A549 (cell line): Measurements from ENCODE around the gene TMEM52B. TPM values are rescaled to one million over a fixed set of nuclear protein-coding genes. Genes with fewer than 3 reads are reported as not detected.

Experiments
- ATAC-seq, 2 experiments: fragments of 200-7000 bp in 1 of 2; fragments of >200 bp in 1 of 2; cut with Nextera tagmentation in 1 of 2; cut with Tn5 transposase in 1 of 2; 3 replicates each; pipeline versions ENCODE4 v1.8.0 to v1.9.1; 2018 to 2020; ENCODE audit warnings: mild to moderate bottlenecking in 1 of 2, moderate library complexity in 1 of 2
- CTCF ChIA-PET: fragments of 300-600 bp; sonication (Branson Sonifier 250); formaldehyde crosslinking; extraction: SDS; loops from one replicate; lab custom pipeline; 2021; ENCODE audit warnings: antibody characterized with exemption, inconsistent platforms; lab: Yijun Ruan, JAX
- POLR2A ChIA-PET: fragments of 350-600 bp; formaldehyde crosslinking; extraction: SDS; loops from one replicate; lab custom pipeline; 2021; ENCODE audit warnings: antibody characterized with exemption, inconsistent platforms; lab: Yijun Ruan, JAX
- DNase-seq, 2 experiments: peaks; one replicate each; pipeline versions ENCODE4 v3.0.0 to v3.0.0-alpha.2; 2011 to 2016; ENCODE audit warnings: low read depth in 1 of 2, low spot score in 1 of 2
- FAIRE-seq: peaks from 2 replicates; lab custom pipeline; 2011; peaks lifted over from hg19 to GRCh38; lab: Jason Lieb, UNC
- H3K27ac ChIP-seq, 2 experiments: fragments of >200 bp; sonication (Bioruptor Twin); formaldehyde crosslinking; 3 replicates each; pipeline ENCODE4 v1.5.1; 2016 to 2017
- H3K4me1 ChIP-seq: fragments of >200 bp; sonication (Bioruptor Twin); formaldehyde crosslinking; 3 replicates; pipeline ENCODE4 v1.6.1; 2016
- H3K4me2 ChIP-seq: fragments of >200 bp; sonication (Bioruptor Twin); formaldehyde crosslinking; 3 replicates; pipeline ENCODE4 v1.6.1; 2016
- H3K4me3 ChIP-seq: fragments of >200 bp; sonication (Bioruptor Twin); formaldehyde crosslinking; 3 replicates; pipeline ENCODE4 v1.5.1; 2016
- H3K9me3 ChIP-seq: fragments of >200 bp; sonication (Bioruptor Twin); formaldehyde crosslinking; 3 replicates; pipeline ENCODE4 v1.6.1; 2016
- CBX8 ChIP-seq: fragments of 200-600 bp; sonication (generic); IDR thresholded peaks from 2 replicates; pipeline ENCODE4 v1.6.1; 2016
- CEBPB ChIP-seq, 2 experiments: fragments of >200 bp in 1 of 2; sonication (Bioruptor Twin) in 1 of 2; formaldehyde crosslinking in 1 of 2; IDR thresholded peaks; 2 replicates each; pipeline ENCODE4 v1.6.1; 2012 to 2016
- FOSL2 ChIP-seq, 2 experiments: fragments of 450-650 bp in 1 of 2; fragments of >200 bp in 1 of 2; sonication (Bioruptor Twin) in 1 of 2; formaldehyde crosslinking; IDR thresholded peaks; 2 replicates each; pipeline versions ENCODE4 v1.5.0 to v1.6.1; 2016 to 2020; ENCODE audit warnings: mild to moderate bottlenecking in 1 of 2, moderate library complexity in 1 of 2
- HEYL ChIP-seq: fragments of 250-450 bp; sonication (Bioruptor Pico); IDR thresholded peaks from 2 replicates; pipeline ENCODE4 v1.8.0; 2021; ENCODE audit warnings: mild to moderate bottlenecking, moderate library complexity
- HOXA7 ChIP-seq: fragments of 250-450 bp; sonication (Bioruptor Pico); IDR thresholded peaks from 2 replicates; pipeline ENCODE4 v1.5.0; 2020; ENCODE audit warnings: mild to moderate bottlenecking, moderate library complexity
- JUNB ChIP-seq: fragments of >200 bp; sonication (Bioruptor Twin); formaldehyde crosslinking; IDR thresholded peaks from 2 replicates; pipeline ENCODE4 v1.6.1; 2016
- NFE2L2 ChIP-seq: fragments of 150-350 bp; conservative IDR thresholded peaks from 2 replicates; pipeline ENCODE4 v1.6.1; 2014; ENCODE audit warnings: low read length
- RAD21 ChIP-seq, 2 experiments: fragments of >200 bp in 1 of 2; sonication (Bioruptor Twin) in 1 of 2; formaldehyde crosslinking in 1 of 2; IDR thresholded peaks in 1 of 2; conservative IDR thresholded peaks in 1 of 2; 2 replicates in 1 of 2; 3 replicates in 1 of 2; pipeline ENCODE4 v1.6.1; 2012 to 2018; ENCODE audit warnings: inconsistent platforms in 1 of 2
- SMC3 ChIP-seq: fragments of >200 bp; sonication (Bioruptor Twin); formaldehyde crosslinking; IDR thresholded peaks from 3 replicates; pipeline ENCODE4 v1.6.1; 2018; ENCODE audit warnings: inconsistent platforms
- TFCP2L1 ChIP-seq: fragments of 250-450 bp; sonication (Bioruptor Pico); IDR thresholded peaks from 2 replicates; pipeline ENCODE4 v1.5.0; 2021; ENCODE audit warnings: mild to moderate bottlenecking
- TP53 ChIP-seq: fragments of 250-450 bp; sonication (Bioruptor Pico); IDR thresholded peaks from 2 replicates; pipeline ENCODE4 v1.5.0; 2021; ENCODE audit warnings: mild to moderate bottlenecking, moderate library complexity
- ZFP36 ChIP-seq: fragments of 450-650 bp; IDR thresholded peaks from 2 replicates; pipeline ENCODE4 v1.6.1; 2014; ENCODE audit warnings: borderline replicate concordance; ENCODE audit not compliant: partially characterized antibody
- WGBS: methylation state at CpG from one replicate; pipeline ENCODE4 v1.1.6; 2017; ENCODE audit errors: missing lambda C conversion rate; 5-methylcytosine and 5-hydroxymethylcytosine counted together
- polyA plus RNA-seq, 4 experiments: library from polyadenylated mRNA; depleted of rRNA in 3 of 4; stranded (reverse); fragments of >200 nt; fragmentation: RNase III in 1 of 4; extraction: RNeasy Plus Mini Kit Qiagen cat#74134 plus additional on column Dnase treatment in 1 of 4; gene quantifications; 2 replicates in 3 of 4; 3 replicates in 1 of 4; pipeline ENCODE4 v1.2.3, GENCODE V29; 2011 to 2017
- TF ChIP-seq, protein P1 (sequence below): fragments of >200 bp; sonication (Bioruptor Twin); formaldehyde crosslinking; IDR thresholded peaks from 3 replicates; pipeline ENCODE4 v1.5.1; 2016
- TF ChIP-seq, protein P2 (sequence below): IDR thresholded peaks from 2 replicates; pipeline ENCODE4 v1.6.1; 2012
- TF ChIP-seq, protein P3 (sequence below): fragments of >200 bp; sonication (Bioruptor Twin); formaldehyde crosslinking; IDR thresholded peaks from 3 replicates; pipeline ENCODE4 v1.6.1; 2016

Gene TMEM52B
- polyA plus RNA-seq, 2 of the 4 experiments (the other 2 are of a cell fraction), result 0.08 to 0.39 TPM

DNA sequence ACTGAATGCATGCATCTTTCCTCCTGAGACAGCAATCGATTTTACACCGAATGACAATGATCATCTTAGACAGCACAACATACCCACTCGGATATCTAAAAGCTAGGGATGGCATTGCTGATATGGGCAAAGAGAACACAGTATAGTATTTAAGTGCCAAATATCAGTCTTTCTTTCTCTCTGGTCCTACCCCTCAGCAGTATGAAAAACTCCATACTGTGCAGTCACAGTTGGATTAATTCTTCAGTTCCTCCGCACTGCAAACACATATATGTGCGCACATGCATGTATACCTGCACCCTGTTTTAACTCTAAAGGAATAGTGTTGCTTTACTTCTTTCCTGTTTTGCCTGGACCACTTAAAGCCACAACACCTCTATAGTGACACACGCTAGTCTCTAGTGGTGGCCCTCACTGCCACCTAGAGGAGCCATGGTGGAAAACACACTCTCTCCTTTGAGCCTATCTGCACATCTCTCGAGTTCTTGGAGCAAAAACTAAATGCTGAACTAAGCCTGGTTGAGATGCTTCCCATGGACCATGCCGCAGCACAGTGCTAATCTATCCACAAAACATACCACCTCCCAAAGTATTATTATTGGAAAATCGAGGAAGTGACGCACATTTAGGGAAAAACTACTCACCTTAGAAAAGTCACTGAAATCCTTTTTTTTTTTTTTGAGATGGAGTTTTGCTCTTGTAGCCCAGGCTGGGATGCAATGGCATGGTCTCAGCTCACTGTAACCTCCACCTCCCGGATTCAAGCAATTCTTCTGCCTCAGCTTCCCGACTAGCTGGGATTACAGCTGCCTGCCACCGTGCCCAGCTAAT, 11.9 kb downstream of the TMEM52B start:
- ChIA-PET CTCF (interaction anchor here (0.6 to 8.3 kb wide), 20 partner anchors 9 to 440 kb away, joined by 3 to 89 read pairs (median 4); partner anchors contain the start of genes CLEC1B, GABARAPL1 and OLR1), POLR2A (no interaction called here)
- DNase-seq (peak; percentile 75 to 78), ATAC-seq (peak; percentile 99 to 100), FAIRE-seq (peak; percentile 87)
- WGBS, result 19% methylated on average over 13 of the region's 13 CpGs
- Histone ChIP-seq H3K4me3 (no peak overlapping the region), H3K4me1 (peaks cover 15% of the 10 kb centered on the region; the same call in 2 of the 3 replicates), H3K27ac (0 out of 6 replicates have a peak overlapping the region, but pooled peaks of 1 of the 2 experiments have one; percentile 12), H3K4me2 (0 out of 3 replicates have a peak overlapping the region, but pooled peaks have one; percentile 6), H3K9me3 (no peaks in the 10 kb centered on the region)
- no peak for TF ChIP-seq HEYL (CRISPR knock-in tag)
- peak; percentile 77 to 81 for TF ChIP-seq RAD21 (conservative IDR thresholded peaks at IDR 0.05 in 1 of 2, IDR thresholded peaks at IDR 0.05 in 1 of 2)
- peak; percentile 55; the same call in 2 of the 3 replicates for TF ChIP-seq SMC3
- TF ChIP-seq, protein P1, sequence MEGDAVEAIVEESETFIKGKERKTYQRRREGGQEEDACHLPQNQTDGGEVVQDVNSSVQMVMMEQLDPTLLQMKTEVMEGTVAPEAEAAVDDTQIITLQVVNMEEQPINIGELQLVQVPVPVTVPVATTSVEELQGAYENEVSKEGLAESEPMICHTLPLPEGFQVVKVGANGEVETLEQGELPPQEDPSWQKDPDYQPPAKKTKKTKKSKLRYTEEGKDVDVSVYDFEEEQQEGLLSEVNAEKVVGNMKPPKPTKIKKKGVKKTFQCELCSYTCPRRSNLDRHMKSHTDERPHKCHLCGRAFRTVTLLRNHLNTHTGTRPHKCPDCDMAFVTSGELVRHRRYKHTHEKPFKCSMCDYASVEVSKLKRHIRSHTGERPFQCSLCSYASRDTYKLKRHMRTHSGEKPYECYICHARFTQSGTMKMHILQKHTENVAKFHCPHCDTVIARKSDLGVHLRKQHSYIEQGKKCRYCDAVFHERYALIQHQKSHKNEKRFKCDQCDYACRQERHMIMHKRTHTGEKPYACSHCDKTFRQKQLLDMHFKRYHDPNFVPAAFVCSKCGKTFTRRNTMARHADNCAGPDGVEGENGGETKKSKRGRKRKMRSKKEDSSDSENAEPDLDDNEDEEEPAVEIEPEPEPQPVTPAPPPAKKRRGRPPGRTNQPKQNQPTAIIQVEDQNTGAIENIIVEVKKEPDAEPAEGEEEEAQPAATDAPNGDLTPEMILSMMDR, result peak; percentile 75
- no peak for TF ChIP-seq CEBPB (IDR thresholded peaks at IDR 0.05)
- no peak for TF ChIP-seq TFCP2L1 (CRISPR knock-in tag)

DNA sequence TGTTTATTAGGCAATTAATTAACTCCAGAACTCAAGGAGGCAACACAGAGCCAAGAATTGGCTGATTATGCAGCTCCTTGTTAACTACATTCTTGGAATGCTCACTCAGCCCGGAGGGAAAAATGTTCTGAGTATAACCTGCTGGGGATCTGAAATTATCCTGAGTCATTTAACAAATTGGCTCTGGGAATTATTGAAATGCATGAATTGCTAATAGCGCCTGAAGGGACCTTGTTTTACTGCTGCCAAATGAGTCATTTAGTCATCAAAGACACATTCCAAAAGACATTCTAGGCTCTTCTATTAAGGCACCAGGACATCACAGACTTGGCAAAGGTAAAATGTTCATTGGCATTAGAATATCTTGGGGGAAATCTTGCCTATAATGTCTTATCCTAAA, 13.0 kb downstream of the TMEM52B start:
- WGBS, result 9% methylated on average over 2 of the region's 2 CpGs
- POLR2A ChIA-PET, result no interaction called here
- Histone ChIP-seq H3K4me1 (peaks cover 15% of the 10 kb centered on the region; the same call in 2 of the 3 replicates), H3K4me3 (no peak overlapping the region), H3K4me2 (no peak overlapping the region), H3K9me3 (no peaks in the 10 kb centered on the region), H3K27ac (no peak overlapping the region)
- TF ChIP-seq ZFP36 (no peak), CBX8 (no peak), JUNB (0 out of 2 replicates have a peak, but pooled peaks have one; percentile 31), FOSL2 (IDR thresholded peaks at IDR 0.05) (no peak), FOSL2 (CRISPR knock-in tag; IDR thresholded peaks at IDR 0.05) (peak; percentile 58)
- no peak for DNase-seq
- no peak for ATAC-seq
- CTCF ChIA-PET, result interaction anchor here (0.9 to 8.3 kb wide), 6 partner anchors 16 to 52 kb away, joined by 3 to 89 read pairs (median 5); no protein-coding TSS in a partner anchor
- no peak for FAIRE-seq

DNA sequence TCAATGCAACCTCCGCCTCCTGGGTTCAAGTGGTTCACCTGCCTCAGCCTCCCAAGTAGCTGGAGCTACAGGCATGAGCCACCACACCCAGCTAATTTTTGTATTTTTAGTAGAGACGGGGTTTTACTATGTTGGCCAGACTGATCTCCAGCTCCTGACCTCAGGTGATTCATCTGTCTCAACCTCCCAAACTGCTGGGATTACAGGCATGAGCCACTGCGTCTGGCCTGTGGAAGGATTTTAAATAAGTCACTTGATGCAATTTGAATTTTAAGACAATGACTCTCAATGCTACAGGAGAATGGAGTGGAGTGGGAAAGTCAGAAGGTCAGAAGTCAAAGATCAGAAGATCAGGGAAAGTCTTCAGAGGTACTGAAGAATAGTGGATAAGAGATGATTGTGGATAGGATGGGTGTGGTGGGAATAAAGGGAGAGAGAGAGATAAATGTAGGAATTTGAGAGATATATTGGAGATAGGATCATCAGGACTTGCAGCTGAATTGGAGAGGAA, 15.4 kb downstream of the TMEM52B start:
- TF ChIP-seq, protein P2, sequence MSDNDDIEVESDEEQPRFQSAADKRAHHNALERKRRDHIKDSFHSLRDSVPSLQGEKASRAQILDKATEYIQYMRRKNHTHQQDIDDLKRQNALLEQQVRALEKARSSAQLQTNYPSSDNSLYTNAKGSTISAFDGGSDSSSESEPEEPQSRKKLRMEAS, result no peak
- TF ChIP-seq TP53 (CRISPR knock-in tag) (no peak), HOXA7 (CRISPR knock-in tag) (no peak), NFE2L2 (no peak)
- TF ChIP-seq, protein P3, sequence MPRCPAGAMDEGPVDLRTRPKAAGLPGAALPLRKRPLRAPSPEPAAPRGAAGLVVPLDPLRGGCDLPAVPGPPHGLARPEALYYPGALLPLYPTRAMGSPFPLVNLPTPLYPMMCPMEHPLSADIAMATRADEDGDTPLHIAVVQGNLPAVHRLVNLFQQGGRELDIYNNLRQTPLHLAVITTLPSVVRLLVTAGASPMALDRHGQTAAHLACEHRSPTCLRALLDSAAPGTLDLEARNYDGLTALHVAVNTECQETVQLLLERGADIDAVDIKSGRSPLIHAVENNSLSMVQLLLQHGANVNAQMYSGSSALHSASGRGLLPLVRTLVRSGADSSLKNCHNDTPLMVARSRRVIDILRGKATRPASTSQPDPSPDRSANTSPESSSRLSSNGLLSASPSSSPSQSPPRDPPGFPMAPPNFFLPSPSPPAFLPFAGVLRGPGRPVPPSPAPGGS, result no peak
- Histone ChIP-seq H3K27ac (no peak overlapping the region), H3K9me3 (no peaks in the 10 kb centered on the region), H3K4me1 (peaks cover 15% of the 10 kb centered on the region; the same call in 2 of the 3 replicates), H3K4me2 (no peak overlapping the region), H3K4me3 (no peak overlapping the region)
- no peak for DNase-seq
- no peak for ATAC-seq
- ChIA-PET CTCF (interaction anchor here (0.7 to 8.3 kb wide), 4 partner anchors 16 to 42 kb away, joined by 3 to 89 read pairs (median 3); no protein-coding TSS in a partner anchor), POLR2A (no interaction called here)
- 63% methylated on average over 3 of the region's 3 CpGs for WGBS
- FAIRE-seq, result no peak
